Testis (tissue), 2 donors: ENCODE results near the gene COL15A1.

Experiments
- POLR2A ChIP-seq: fragments of 450-650 bp; IDR thresholded peaks from one replicate; pipeline ENCODE4 v1.6.1; 2017; ENCODE audit warnings: antibody characterized with exemption, mild to moderate bottlenecking, moderate library complexity
- TF ChIP-seq, protein P1 (sequence below), 3 experiments: fragments of 450-650 bp in 2 of 3; fragments of 200-600 bp in 1 of 3; sonication (generic) in 1 of 3; IDR thresholded peaks; one replicate each; pipeline ENCODE4 v1.5.1; 2016 to 2019; ENCODE audit warnings: antibody characterized with exemption in 3 of 3, mild to moderate bottlenecking in 2 of 3, moderate library complexity in 1 of 3

- TF ChIP-seq, protein P1, sequence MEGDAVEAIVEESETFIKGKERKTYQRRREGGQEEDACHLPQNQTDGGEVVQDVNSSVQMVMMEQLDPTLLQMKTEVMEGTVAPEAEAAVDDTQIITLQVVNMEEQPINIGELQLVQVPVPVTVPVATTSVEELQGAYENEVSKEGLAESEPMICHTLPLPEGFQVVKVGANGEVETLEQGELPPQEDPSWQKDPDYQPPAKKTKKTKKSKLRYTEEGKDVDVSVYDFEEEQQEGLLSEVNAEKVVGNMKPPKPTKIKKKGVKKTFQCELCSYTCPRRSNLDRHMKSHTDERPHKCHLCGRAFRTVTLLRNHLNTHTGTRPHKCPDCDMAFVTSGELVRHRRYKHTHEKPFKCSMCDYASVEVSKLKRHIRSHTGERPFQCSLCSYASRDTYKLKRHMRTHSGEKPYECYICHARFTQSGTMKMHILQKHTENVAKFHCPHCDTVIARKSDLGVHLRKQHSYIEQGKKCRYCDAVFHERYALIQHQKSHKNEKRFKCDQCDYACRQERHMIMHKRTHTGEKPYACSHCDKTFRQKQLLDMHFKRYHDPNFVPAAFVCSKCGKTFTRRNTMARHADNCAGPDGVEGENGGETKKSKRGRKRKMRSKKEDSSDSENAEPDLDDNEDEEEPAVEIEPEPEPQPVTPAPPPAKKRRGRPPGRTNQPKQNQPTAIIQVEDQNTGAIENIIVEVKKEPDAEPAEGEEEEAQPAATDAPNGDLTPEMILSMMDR (IDR thresholded peaks at IDR 0.05) = no peak
- no peak for TF ChIP-seq POLR2A
These were observed 27.0 kb upstream of the COL15A1 start for GRCh38 chr9:98916660-98917059.
